Forelimb muscle (tissue), 1 donor: Measurements from ENCODE around the gene MTCL3.

Source experiments
- DNase-seq: peaks from one replicate; pipeline ENCODE4 v3.0.0-alpha.2; 2013; ENCODE audit warnings: low read depth

The MTCL3 gene

DNA sequence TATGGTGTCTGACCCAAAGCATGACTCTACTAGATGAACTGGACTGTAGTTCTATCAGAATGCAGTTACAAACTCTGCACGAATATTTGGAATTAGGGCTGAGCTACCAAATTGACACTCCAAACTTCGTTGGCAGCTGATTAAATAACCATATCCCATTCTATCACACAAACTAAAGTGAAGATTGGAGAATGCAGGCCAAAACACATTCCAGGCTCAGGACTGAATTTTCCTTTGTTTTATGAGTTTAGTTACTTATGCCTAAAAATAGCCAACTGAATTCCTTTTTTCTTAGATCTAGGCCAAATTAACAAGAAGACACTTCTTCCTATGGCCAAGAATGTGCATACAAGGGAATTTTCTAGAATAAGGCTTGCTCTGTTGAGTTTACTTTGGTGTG is 50.2 kb downstream of the MTCL3 start:
- no peak for DNase-seq

DNA sequence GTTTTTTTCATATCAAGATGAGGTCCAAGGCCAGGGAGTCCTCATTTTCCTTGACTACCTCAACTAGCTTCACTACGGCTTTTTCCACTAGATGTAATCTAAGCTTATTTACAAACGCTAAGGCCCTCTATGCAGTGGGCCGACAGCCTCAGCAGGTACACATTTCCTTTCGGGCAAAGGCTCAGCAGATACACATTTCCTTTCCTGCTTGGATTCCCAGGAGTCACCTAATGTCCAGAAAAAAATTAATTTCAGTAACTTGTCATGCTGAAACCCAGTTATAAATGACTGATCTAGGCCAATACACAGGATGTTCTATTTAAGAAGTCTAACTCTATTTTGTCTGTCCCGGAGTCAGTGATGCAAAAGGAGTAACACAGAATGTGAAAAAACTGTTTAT is 52.7 kb downstream of the MTCL3 start:
- DNase-seq = no peak

DNA sequence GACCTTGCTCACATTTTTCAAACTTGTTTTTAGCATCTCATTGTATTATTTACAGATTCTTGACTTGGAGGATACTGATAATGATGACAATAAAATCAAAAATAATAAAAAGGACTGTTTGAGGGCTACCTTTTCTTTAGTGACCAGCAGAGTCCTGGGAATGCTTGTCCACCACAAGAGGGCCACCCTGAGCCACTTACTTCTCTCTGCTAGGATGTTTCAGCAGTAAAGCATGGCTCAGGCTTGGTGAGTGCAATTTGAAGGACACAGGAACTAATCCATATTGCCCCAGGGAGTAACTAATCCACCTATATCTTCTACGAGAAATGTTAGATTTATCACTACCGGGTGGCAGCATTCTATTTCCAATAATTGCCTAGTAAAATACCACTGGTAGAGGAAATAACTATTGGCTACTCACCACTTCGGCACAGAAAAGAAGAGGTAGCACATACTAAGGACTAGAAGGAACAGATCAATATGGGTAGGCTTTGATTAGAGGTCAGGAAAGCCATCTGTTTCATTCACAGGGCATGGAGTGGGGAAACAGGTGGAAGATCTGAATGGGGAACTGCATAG is 54.2 kb downstream of the MTCL3 start:
- DNase-seq = no peak

DNA sequence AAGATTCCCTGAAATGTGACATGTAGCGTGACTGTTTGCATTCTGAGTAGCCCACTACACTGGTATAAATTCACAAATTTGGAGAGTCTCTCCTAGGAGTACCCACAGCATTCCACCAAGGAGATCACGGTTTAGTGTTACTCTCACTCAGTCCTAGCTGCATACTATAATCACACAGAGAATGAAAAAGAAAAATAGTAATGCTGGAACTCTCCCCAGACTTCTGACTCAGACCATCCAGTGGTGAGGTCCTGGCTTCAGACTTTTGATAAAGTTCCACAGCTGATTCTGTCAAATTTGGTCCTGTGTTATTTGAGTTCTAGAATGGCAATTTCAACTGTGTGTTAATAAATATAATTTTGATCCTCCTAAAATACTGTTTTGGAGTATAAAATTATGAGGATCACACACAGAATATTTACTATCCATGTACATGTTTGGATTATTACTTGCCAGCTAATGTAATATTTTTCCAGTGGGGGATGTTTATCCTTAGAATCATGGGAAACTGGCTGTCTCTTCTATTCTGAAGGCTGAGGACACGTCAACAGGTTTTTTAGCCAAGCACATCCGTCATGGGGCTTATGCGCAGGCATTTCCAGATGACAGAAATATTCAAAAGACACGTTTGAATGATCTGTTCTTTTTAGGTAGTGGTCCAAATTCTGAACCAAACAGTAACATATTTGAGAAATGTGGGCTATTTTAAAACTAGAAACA is 54.8 kb downstream of the MTCL3 start:
- DNase-seq = peak; percentile 78

DNA sequence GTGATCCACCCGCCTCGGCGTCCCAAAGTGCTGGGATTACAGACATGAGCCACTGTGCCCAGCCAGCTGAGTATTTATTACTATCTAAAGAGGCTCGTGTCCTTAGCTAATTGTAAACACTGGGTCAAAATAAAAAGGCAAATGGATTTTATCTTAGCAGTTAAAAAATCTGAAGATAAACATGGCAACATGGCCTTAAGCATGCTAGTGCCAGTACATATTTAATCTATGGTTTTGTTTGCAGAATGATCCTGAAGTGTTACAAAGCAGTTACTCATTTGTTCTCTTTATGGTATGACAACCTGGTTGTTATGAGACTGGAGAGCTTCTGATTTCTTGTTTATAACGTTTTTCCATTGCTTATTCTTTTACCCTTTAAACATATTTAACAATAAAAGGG is 56.1 kb downstream of the MTCL3 start:
- DNase-seq = no peak

DNA sequence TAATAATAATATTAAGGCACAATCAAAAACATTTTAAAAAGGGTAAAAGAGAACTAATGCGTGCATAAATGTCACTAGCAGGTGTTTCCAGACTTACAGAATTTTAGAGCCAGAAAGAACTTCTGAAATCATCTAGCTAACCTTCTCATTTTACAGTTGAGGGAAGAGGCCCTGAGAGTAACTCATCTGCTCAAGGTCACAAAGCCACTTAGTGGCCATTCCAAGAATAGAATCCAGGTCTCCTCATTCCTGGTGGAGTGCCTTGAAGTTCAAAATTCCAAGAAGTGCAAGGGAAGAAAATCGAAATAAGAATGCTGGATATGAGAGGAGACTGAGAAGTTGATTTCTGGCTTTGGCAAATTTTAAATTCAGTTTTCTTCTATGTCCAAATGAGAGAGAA is 56.8 kb downstream of the MTCL3 start:
- no peak for DNase-seq

DNA sequence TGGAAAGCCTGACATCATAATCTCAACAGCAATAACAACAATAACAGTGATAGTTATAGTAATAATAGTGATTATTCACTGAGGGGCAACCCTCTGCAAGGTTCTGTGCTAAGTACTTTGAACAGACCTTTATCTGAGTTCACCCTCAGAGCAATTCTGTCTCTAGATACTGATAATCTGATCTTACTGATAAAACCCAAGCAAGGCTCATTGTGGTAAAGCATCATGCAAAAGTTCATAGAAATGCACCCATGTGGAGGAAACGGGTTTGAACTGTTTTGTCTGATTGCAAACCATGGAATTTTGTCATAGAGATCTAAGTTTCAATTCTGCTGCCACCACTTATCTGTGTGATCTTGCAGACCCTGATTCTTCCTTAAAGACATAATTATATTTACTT is 58.7 kb downstream of the MTCL3 start:
- no peak for DNase-seq

DNA sequence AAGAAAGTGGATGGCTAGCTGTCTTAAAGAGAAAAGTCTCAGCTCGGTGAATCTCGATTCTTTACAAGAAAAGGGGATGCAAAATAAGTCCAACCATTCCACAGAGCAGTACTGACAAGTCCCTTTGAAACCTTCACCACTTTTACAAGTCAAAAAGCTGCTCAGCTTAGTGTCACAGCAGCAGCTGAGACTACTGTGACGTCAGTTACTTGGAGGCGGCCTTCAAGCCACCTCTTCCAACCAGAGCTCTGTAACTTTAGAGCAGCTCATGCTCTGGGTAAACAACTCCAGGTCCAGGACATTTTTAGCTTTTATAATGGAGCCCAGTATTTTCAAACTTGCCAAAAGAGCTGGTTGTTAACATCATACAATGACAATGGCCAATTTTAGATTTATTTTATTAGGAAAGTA is 59.9 kb downstream of the MTCL3 start, which contains the start of gene KIAA0408:
Gene KIAA0408, minus strand, starts transcription at position 159 of the 411 bp plus-strand sequence. CDS start 5,408 bp downstream, outside the sequence.
- peak; percentile 94 for DNase-seq

DNA sequence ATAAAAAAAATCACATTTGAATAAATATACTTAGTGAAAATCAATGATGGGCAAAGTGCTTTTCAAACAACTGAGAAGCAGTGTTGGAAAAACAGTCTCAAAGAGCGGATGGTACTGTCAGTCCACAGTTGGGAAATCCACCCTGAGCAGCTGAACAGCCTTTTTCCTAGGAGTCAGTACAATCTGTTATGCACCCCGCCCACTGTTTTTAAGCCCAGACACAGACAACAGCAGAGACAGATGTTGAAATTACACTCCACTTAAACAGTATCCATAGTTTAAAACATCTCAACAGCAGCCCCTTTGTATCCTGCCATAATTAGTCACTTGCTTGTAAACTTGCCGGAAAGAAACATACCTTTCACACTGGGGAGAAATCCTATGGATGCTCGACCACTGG is 60.3 kb downstream of the MTCL3 start:
- peak; percentile 64 for DNase-seq

DNA sequence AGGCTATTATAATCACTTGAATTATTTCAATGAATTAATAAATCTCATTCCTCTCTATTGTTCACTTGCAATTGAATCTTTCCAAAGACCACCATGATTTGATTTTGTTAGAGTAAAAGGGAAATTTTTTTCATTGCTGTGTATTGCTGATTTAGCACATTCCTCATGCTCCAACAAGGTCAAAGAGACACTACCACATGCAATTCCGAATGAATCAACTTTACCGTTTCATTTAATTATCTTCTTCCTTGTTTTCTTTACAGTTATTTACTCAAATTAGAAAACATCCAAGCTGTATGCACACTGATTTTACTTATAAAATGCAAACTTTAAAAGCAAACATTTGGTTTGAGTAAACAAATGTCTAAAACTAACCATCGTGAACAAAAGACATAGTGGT is 60.9 kb downstream of the MTCL3 start:
- DNase-seq = no peak

DNA sequence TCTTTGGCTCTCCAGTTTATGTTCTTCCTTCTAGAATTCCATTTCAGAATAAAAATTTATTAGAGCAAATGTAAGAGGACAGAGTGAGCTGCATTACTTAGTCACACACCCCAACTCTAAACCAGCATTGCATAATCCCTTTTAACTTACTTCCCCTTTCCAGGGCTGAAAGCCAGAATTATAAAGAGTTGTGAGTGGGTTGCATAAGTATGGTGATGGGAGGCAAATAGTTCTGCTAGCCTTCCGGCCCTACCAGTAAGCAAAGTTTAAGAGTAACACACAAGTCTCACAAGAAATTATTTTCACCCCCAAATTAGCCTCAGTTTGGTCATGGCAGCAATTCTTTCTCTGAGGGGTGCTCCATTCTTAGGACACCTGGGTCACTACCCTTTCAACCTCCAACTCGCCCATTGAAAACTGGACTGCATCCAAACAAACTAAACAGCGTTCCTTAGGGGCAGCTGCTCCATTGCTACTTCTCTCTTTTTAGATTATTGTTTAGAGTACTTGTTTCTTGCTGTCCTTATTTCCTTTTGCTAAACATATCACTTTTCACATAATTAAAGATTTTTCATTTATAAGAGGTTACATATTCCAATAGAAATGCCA is 61.6 kb downstream of the MTCL3 start:
- no peak for DNase-seq

DNA sequence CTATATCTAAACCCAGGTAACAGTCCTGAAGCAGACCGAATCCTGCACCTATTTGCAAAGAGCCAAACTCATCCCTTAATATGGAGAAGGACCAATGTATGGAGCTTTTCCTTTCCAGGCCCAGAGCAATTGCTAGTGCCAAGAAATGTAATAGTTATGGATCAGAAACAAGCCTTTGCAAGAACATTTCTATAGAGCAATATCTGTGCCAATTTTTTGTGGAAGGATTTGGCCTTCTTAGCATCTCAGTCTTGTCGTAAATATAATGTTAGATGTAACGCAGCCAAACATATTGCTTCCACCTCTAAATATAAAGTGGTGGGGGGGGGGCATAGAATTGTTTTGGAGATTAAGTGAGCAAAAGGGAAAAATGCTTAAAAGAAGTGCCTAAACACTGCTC is 62.7 kb downstream of the MTCL3 start:
- DNase-seq = peak; percentile 70

DNA sequence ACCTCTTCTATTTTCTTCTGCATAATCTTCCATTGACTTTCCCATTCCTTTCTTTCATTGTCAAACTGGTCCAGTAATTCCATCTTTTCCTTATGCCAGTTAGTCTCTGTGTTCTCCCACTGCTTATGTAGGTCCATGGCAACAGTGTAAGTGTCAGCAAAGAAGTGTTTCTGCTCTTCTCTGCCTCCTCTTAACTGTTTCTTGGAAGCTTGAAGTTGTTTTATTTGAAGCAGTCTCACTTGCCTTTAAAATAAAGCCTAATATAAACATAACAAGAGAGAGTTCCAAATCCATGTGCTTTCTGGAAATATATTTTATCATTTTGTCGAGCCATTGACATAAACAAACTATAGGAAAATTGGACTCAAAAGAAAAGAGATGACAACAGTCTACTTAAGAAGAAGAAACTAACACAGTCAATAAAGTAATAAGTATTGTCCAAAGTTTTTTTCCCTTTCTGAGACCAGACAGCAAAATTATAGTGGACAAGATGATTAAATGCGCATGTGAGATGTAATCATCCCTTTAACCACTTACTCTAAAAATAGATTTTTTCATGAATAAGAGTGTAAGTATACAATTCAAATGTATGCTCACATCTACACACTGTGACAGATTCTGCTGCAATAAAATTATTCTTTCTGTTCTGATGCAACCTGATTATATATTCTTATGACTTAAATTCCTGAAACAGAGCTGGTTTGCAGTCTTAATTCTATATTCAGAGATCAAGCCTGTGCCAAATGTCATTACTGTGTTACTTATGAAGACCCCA is 65.1 kb downstream of the MTCL3 start:
- no peak for DNase-seq

DNA sequence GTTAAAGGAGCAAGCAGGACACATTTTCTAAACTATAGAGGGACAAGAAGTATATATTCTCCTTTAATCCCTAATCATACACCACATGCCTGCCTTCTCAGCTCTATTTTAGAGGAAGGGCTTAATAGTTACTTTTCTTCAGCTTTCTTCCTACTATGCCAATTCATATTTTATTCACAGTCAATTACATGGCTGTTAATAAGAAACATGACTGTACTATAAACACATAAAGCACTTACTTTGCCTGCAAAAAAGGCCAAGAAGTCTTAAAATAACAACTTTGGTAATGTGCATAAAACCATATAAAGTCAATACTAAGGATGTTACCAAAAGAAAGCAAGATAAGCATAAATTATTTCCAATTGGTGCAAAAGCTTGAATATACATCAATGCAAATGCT is 66.3 kb downstream of the MTCL3 start:
- no peak for DNase-seq

DNA sequence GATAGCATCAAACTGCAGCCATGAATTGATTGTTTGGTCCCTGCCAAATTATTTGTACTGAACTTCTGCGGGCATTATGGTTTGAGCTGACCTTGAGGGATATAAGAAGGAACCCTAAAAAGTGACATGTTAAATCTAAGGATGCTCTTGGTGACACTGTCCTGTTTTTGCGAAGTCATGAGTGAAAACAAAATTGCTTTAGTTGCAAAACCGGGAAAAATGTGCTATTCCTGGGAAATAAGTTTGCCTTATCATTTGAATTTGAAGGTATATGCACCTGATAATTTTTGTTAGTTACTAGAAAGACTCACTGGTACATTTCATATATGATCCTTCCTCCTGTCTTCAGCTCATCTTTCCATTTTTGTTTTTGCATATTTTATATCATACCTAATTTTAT is 67.7 kb downstream of the MTCL3 start:
- no peak for DNase-seq

DNA sequence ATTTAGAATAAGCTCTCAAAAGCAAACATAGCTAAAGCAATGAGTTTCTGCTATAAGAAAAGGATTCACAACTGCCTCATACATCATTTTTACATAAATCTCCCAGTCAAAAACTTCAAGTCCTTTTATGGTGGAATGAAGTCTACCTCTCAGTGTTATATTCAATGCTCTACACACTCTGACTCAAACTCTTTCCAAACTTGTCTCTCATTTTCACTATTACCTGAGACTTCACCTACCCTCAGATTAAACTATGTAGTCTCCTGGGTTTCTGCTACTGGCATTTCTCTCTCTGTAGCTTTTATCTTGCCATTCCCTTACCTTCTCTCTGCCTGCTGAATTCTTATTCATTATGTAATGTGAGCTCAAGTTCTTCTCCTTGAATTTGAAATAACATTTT is 71.4 kb downstream of the MTCL3 start:
- no peak for DNase-seq

DNA sequence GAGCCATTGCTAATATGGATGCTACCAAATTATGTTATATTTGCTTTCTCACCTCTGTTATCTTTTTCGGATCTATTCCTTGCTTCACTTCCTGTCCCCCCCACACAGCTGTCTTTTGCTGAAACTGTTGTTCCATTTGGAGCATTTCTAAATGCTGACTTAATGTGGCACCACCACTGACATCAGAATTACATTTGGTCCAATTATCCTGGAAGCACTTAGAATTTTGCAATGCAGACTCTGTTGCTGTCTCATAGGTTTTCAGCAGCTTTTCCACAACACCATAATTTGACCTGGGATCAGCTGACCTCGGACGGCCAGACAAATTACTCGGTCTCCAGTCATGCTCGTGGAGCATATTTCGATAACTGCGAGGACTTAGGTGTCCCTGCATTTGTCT is 72.8 kb downstream of the MTCL3 start:
- no peak for DNase-seq

DNA sequence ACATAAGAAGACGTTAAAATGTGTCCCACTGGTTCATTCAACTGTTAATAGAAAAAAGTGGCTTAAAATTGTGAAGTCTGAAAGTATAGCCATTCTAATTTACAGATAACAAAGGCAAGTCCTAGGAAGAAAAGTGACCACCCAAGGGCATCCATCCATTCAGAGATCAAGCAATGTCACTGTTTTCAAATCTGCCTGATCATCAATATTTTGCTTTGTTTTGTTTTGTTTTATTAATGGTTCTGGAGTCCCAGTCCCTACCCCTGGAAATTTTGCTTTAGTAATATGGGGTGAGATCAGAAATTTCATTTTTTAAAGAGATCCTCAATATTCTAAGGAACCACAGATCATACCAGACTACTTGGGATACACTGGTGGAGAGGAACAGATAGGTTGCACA is 77.3 kb downstream of the MTCL3 start:
- DNase-seq = no peak

DNA sequence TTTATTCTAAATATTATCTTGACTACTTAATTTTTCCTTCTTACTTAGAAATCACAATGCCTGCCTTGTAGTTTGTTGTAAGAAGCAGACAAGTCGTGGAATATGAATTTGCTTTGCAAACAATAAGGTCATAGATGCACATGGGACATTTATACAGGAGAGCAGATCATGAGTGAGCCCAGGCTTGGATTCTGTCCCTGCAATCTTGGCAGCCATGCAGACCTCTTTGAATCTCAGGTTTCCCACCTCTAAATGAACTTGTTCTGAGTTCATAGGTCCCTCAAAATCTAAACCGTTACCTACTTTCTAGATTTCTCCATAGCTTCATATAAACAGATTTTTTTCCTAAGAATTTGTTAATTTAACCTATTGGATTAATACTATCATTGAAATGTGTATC is 79.4 kb downstream of the MTCL3 start:
- no peak for DNase-seq

DNA sequence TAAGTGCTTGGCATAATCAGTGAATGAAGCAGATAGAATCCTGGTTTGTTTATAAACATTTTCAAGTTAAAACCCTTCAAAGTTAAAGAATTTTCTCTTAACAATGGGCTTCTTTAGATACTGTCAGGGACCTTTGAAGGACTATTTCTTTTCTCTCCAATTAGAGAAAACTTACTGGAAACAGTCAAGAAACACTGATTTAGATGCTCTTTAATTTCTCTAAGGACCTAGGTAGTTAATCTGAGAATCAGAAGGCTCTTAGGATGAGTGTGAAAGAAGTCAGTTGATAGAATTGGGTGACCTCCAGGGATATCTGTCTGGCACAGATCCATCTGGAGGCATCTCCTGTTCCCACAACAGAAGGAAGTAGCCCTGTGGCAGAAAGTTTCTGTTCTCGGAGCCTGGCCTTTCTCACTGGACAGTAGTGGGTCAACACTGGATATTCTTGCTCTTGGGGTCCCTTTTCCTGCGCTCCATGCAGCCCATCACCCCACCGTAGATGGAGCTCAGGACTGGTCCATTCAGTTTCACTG is 82.5 kb downstream of the MTCL3 start:
- no peak for DNase-seq

DNA sequence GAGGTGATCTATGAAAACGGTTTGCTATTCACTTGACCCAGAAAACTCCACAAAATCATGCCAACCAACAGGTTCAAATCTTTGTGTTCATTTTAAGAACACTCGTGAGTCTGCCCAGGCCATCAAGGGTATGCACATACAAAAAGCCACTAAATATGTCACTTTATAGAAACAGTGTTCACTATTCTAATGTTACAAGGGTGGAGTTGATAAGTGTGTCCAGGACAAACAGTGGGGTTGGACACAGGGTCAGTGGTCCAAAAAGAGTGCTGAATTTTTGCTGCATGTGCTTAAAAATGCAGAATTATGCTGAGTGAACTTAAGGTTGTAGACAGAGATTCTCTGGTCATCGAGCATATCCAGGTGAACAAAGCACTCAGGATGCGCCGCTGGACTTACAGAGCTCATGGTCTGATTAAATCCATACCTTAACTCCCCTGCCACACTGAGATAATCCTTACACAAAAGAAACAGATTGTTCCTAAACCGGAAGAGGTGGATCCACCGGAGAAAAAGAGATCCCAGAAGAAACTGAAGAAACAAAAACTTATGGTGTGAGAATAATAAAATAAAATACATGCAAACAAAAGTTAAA is 83.4 kb downstream of the MTCL3 start:
- DNase-seq = no peak

DNA sequence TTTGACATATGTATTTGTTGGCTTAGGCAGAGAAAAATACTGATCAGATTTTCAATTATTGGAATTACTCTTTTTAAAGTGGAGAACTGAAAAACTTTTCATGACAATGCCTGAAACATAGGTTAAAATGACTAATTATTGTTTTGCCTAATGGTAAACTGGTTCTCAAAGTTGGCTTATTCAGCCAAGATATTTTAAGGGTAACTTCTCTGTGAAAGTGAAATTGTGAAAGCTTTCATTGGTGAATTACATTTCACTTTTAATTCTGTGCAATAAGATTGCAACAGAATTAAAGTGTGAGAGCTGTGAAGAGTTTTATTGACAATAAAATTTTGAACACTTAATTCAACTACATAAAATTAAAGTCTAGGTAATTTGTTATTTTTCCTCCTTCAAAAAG is 84.5 kb downstream of the MTCL3 start:
- DNase-seq = no peak
